ENCODE results near the gene CPNE5.

DNA sequence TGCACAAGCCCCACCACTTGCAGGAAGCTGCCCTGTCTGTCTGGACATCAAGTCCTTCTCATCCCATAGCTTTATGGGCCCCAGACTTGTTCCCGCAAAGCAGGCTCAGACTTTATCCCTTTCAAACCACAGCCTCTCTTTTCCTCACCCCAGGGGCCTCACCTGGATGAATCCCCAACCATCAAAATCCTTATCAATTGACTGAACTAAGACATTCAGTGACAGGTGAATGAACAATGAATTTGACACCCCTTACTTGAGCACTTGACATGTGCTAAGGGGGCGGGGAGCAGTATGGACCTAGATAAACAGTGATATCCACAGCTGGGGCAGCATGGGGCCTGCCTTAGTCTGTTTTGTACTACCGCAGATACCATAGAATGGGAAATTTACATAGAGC, 136.6 kb downstream of the CPNE5 start:
- no peak for TF ChIP-seq POLR2AphosphoS5 (IDR thresholded peaks at IDR 0.05; ENCODE audit: low read depth, low read length)
- TF ChIP-seq, protein P1, sequence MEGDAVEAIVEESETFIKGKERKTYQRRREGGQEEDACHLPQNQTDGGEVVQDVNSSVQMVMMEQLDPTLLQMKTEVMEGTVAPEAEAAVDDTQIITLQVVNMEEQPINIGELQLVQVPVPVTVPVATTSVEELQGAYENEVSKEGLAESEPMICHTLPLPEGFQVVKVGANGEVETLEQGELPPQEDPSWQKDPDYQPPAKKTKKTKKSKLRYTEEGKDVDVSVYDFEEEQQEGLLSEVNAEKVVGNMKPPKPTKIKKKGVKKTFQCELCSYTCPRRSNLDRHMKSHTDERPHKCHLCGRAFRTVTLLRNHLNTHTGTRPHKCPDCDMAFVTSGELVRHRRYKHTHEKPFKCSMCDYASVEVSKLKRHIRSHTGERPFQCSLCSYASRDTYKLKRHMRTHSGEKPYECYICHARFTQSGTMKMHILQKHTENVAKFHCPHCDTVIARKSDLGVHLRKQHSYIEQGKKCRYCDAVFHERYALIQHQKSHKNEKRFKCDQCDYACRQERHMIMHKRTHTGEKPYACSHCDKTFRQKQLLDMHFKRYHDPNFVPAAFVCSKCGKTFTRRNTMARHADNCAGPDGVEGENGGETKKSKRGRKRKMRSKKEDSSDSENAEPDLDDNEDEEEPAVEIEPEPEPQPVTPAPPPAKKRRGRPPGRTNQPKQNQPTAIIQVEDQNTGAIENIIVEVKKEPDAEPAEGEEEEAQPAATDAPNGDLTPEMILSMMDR (IDR thresholded peaks at IDR 0.05), result no peak
- TF ChIP-seq, protein P2, sequence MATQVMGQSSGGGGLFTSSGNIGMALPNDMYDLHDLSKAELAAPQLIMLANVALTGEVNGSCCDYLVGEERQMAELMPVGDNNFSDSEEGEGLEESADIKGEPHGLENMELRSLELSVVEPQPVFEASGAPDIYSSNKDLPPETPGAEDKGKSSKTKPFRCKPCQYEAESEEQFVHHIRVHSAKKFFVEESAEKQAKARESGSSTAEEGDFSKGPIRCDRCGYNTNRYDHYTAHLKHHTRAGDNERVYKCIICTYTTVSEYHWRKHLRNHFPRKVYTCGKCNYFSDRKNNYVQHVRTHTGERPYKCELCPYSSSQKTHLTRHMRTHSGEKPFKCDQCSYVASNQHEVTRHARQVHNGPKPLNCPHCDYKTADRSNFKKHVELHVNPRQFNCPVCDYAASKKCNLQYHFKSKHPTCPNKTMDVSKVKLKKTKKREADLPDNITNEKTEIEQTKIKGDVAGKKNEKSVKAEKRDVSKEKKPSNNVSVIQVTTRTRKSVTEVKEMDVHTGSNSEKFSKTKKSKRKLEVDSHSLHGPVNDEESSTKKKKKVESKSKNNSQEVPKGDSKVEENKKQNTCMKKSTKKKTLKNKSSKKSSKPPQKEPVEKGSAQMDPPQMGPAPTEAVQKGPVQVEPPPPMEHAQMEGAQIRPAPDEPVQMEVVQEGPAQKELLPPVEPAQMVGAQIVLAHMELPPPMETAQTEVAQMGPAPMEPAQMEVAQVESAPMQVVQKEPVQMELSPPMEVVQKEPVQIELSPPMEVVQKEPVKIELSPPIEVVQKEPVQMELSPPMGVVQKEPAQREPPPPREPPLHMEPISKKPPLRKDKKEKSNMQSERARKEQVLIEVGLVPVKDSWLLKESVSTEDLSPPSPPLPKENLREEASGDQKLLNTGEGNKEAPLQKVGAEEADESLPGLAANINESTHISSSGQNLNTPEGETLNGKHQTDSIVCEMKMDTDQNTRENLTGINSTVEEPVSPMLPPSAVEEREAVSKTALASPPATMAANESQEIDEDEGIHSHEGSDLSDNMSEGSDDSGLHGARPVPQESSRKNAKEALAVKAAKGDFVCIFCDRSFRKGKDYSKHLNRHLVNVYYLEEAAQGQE (IDR thresholded peaks at IDR 0.05; ENCODE audit: insufficient read depth in 1 of 2, low read depth in 2 of 2, low read length in 1 of 2), result no peak
- TF ChIP-seq SIN3A (IDR thresholded peaks at IDR 0.05; ENCODE audit: borderline replicate concordance, insufficient read depth, low read depth, low read length), result no peak
- TF ChIP-seq TCF7L2 (IDR thresholded peaks at IDR 0.05; ENCODE audit: low read depth, low read length), result no peak

All from Panc1 (cell line).